HCT116 (cell line): ENCODE measurements around the gene VMA21. TPM values are rescaled to one million over a fixed set of nuclear protein-coding genes. Genes with fewer than 3 reads are reported as not detected.

Experiments
- ATAC-seq: fragments of 200-7000 bp; cut with Tn5 transposase; 2 replicates; pipeline ENCODE4 v1.9.1; 2020; ENCODE audit warnings: mild to moderate bottlenecking, moderate library complexity
- BruUV-seq: library from RNA; stranded (reverse); fragments of 400-500 nt; replicated peaks from 2 replicates; lab custom pipeline; 2021; lab: Mats Ljungman, UMichigan
- CTCF ChIA-PET: fragments of 300-600 bp; sonication (Branson Sonifier 250); formaldehyde crosslinking; loops from one replicate; lab custom pipeline; 2021; ENCODE audit warnings: antibody characterized with exemption; lab: Charles Lee
- POLR2A ChIA-PET: fragments of 300-600, 350-600 bp; sonication (Branson Sonifier 250); formaldehyde crosslinking; loops from one replicate; lab custom pipeline; 2021; ENCODE audit warnings: antibody characterized with exemption; lab: Charles Lee
- RAD21 ChIA-PET, 2 experiments: fragments of 300-600 bp; sonication (Branson Sonifier 250); formaldehyde crosslinking; loops; one replicate each; lab custom pipeline; 2023; ENCODE audit warnings: low total read pairs in 2 of 2; ENCODE audit not compliant: uncharacterized antibody in 2 of 2, unreplicated experiment in 2 of 2, low non-redundant PET in 1 of 2; lab: Charles Lee
- DNase-seq: peaks from one replicate; pipeline ENCODE4 v3.0.0-alpha.2; 2010; ENCODE audit warnings: low read depth, low spot score
- H2AFZ ChIP-seq: fragments of 200-600 bp; shearing (Covaris generic), sonication (generic); 2 replicates; pipeline ENCODE4 v1.6.1; 2017; ENCODE audit warnings: low read depth, mixed run types, mixed read lengths, antibody characterized with exemption, low read length; ENCODE audit not compliant: poor library complexity, severe bottlenecking
- H3K27ac ChIP-seq: 2 replicates; pipeline ENCODE4 v1.5.1; 2012; ENCODE audit warnings: low read depth, low read length
- H3K27me3 ChIP-seq: fragments of 200-600 bp; sonication (generic); 2 replicates; pipeline ENCODE4 v1.6.1; 2016; ENCODE audit warnings: mixed run types, low read length, mixed read lengths; ENCODE audit not compliant: insufficient read depth
- H3K36me3 ChIP-seq, 2 experiments: fragments of 200-500 bp in 1 of 2; fragments of 200-600 bp in 1 of 2; sonication (Bioruptor generic) in 1 of 2; sonication (generic) in 1 of 2; 2 replicates each; pipeline versions ENCODE4 v1.5.1 to v1.6.1; 2014 to 2016; ENCODE audit warnings: low read length in 2 of 2, inconsistent platforms in 1 of 2, mixed read lengths in 1 of 2, mixed run types in 1 of 2; ENCODE audit not compliant: insufficient read depth in 2 of 2, control insufficient read depth in 1 of 2
- H3K4me1 ChIP-seq, 2 experiments: fragments of 200-600 bp in 1 of 2; sonication (generic) in 1 of 2; 2 replicates each; pipeline versions ENCODE4 v1.5.1 to v1.6.1; 2012 to 2017; ENCODE audit warnings: low read length in 2 of 2, inconsistent platforms in 1 of 2, mild to moderate bottlenecking in 1 of 2, mixed read lengths in 1 of 2, mixed run types in 1 of 2, moderate library complexity in 1 of 2; ENCODE audit not compliant: insufficient read depth in 2 of 2, control insufficient read depth in 1 of 2
- H3K4me2 ChIP-seq: fragments of 200-600 bp; sonication (generic); 2 replicates; pipeline ENCODE4 v1.6.1; 2017; ENCODE audit warnings: mixed run types, low read length, mixed read lengths
- H3K4me3 ChIP-seq, 2 experiments: fragments of 200-600 bp in 1 of 2; sonication (generic) in 1 of 2; replicated peaks in 1 of 2; 2 replicates each; pipeline ENCODE4 v1.5.1; 2011 to 2016; ENCODE audit warnings: low read length in 2 of 2, control low read depth in 1 of 2, low read depth in 1 of 2, mild to moderate bottlenecking in 1 of 2, mixed read lengths in 1 of 2, mixed run types in 1 of 2
- H3K79me2 ChIP-seq: fragments of 200-600 bp; sonication (generic); 2 replicates; pipeline ENCODE4 v1.6.1; 2017; ENCODE audit warnings: mild to moderate bottlenecking, mixed run types, low read length, moderate library complexity, mixed read lengths; ENCODE audit not compliant: insufficient read depth
- H3K9ac ChIP-seq: fragments of 200-600 bp; sonication (generic); 2 replicates; pipeline ENCODE4 v1.6.1; 2016; ENCODE audit warnings: low read length, mixed read lengths
- H3K9me2 ChIP-seq: fragments of 200-600 bp; sonication (generic), shearing (Covaris generic); 2 replicates; pipeline ENCODE4 v1.6.1; 2017; ENCODE audit warnings: mixed run types, mild to moderate bottlenecking, moderate library complexity; ENCODE audit not compliant: insufficient read depth
- H3K9me3 ChIP-seq, 2 experiments: fragments of 200-500 bp in 1 of 2; fragments of 200-600 bp in 1 of 2; sonication (Bioruptor generic) in 1 of 2; sonication (generic) in 1 of 2; 2 replicates each; pipeline ENCODE4 v1.6.1; 2014 to 2017; ENCODE audit warnings: low read length in 2 of 2, mixed read lengths in 2 of 2, inconsistent platforms in 1 of 2, low read depth in 1 of 2, mild to moderate bottlenecking in 1 of 2, mixed run types in 1 of 2, moderate library complexity in 1 of 2; ENCODE audit not compliant: control insufficient read depth in 1 of 2, insufficient read depth in 1 of 2
- H4K20me1 ChIP-seq: fragments of 200-600 bp; sonication (generic), shearing (Covaris generic); 2 replicates; pipeline ENCODE4 v1.6.1; 2017; ENCODE audit warnings: mixed run types, mild to moderate bottlenecking, moderate library complexity; ENCODE audit not compliant: insufficient read depth
- CEBPB ChIP-seq: IDR thresholded peaks from 2 replicates; pipeline ENCODE4 v1.6.1; 2012; ENCODE audit warnings: low read depth
- EZH2phosphoT487 ChIP-seq: fragments of 200-600 bp; IDR thresholded peaks from 2 replicates; pipeline ENCODE4 v1.6.1; 2018; ENCODE audit warnings: antibody characterized with exemption, borderline replicate concordance
- FOSL1 ChIP-seq: IDR thresholded peaks from 2 replicates; pipeline ENCODE4 v1.6.1; 2012; ENCODE audit warnings: low read depth
- JUND ChIP-seq: IDR thresholded peaks from 2 replicates; pipeline ENCODE4 v1.6.1; 2012
- TCF7L2 ChIP-seq: IDR thresholded peaks from 2 replicates; pipeline ENCODE4 v1.7.0; 2011; ENCODE audit warnings: borderline replicate concordance, inconsistent platforms; ENCODE audit not compliant: insufficient read depth, insufficient read length; ENCODE audit errors: extremely low read depth
- intact Hi-C: fragments of 100-400 bp; cut with micrococcal nuclease; formaldehyde crosslinking; loops from 2 replicates; pipeline ENCODE4 v1.10.0; 2022
- total RNA-seq: library from RNA; stranded (reverse); gene quantifications from one replicate; pipeline ENCODE4 v1.2.1, GENCODE V29; 2021; ENCODE audit not compliant: unreplicated experiment

Gene VMA21
- total RNA-seq, 1 experiment from 2014 or later: 45.1 TPM

GRCh38 chrX:151458824-151459223, 61.8 kb downstream of the VMA21 start:
- BruUV-seq: no TSS peak
- Histone ChIP-seq H3K4me1 (no peaks in the 10 kb centered on the region), H3K9ac (no peak overlapping the region), H2AFZ (no peak overlapping the region), H3K27me3 (no peaks in the 10 kb centered on the region), H3K4me3 (no peak overlapping the region), H3K9me3 (no peaks in the 10 kb centered on the region), H3K79me2 (no peaks in the 10 kb centered on the region), H4K20me1 (no peaks in the 10 kb centered on the region), H3K36me3 (no peaks in the 10 kb centered on the region), H3K9me2 (no peaks in the 10 kb centered on the region), H3K4me2 (no peak overlapping the region), H3K27ac (no peak overlapping the region)
- DNase-seq (no peak), ATAC-seq (no peak)
- POLR2A ChIA-PET: no interaction called here
- intact Hi-C loops: no loop called here
- no peak for TF ChIP-seq FOSL1
- no peak for TF ChIP-seq TCF7L2
- TF ChIP-seq CEBPB: no peak
- TF ChIP-seq EZH2phosphoT487: no peak
- TF ChIP-seq JUND: no peak
- CTCF ChIA-PET: no interaction called here
- RAD21 ChIA-PET: no interaction called here

Other genes with a start within 250 kb of the VMA21 start
- gene GPR50, start 220.6 kb upstream of the VMA21 start, total RNA-seq: not detected
- gene PASD1, start 166.5 kb downstream of the VMA21 start, total RNA-seq: not detected